Astrocyte of the cerebellum (primary cell): ENCODE data around the gene PADI1.

Source experiments
- DNase-seq: peaks from one replicate; pipeline ENCODE4 v3.0.0-alpha.2; 2011; ENCODE audit warnings: low read depth
- H3K4me3 ChIP-seq: 2 replicates; pipeline ENCODE4 v1.5.1; 2011; ENCODE audit warnings: mild to moderate bottlenecking, low read depth, low read length, moderate library complexity
- in situ Hi-C: cut with HindIII; loops from 2 replicates; pipeline ENCODE4 v1.10.0; 2017; ENCODE audit warnings: low sequenced_read_pairs
- TF ChIP-seq, protein P1 (sequence below): IDR thresholded peaks from 2 replicates; pipeline ENCODE4 v1.5.1; 2012; ENCODE audit warnings: low read length, low read depth, moderate library complexity, mild to moderate bottlenecking; ENCODE audit errors: missing control alignments

Gene PADI1

DNA sequence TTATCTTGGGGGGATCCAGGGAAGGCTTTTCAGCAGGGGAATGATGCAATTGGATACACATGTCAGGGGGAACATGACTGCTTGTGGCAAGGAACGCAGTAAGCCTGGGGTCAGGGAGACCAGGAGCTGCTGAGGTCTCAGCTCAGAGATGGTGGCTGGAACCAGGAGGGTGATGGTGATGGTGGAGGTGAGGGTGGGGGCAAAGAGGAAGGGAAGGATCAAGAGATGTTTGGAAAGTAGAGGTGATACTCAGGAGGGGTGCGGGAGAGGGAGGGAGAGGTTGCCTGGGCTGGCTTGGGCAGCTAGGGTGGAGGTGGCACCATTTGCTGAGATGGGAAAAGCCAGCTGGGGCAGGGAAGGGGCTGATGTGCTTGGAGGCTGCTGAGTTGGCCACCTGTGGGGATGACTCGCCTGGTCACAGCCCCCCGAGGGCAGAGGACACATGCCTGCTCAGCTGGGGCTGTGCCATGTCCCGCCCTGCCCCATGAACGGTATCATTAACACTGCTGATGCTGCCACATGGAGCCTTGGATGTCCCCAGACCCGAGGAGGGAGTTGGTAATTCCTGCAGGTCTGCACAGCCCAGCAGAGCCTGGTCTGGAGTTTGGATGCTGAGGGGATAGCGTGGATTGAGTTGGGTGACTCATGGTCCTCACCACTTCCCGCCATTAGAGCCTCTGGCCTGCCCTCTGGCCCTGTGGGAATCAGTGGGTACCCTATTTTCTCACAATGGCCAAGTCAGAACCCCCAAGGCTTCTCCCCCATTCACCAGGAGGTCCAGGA is 6.3 kb upstream of the PADI1 start:
- TF ChIP-seq, protein P1, sequence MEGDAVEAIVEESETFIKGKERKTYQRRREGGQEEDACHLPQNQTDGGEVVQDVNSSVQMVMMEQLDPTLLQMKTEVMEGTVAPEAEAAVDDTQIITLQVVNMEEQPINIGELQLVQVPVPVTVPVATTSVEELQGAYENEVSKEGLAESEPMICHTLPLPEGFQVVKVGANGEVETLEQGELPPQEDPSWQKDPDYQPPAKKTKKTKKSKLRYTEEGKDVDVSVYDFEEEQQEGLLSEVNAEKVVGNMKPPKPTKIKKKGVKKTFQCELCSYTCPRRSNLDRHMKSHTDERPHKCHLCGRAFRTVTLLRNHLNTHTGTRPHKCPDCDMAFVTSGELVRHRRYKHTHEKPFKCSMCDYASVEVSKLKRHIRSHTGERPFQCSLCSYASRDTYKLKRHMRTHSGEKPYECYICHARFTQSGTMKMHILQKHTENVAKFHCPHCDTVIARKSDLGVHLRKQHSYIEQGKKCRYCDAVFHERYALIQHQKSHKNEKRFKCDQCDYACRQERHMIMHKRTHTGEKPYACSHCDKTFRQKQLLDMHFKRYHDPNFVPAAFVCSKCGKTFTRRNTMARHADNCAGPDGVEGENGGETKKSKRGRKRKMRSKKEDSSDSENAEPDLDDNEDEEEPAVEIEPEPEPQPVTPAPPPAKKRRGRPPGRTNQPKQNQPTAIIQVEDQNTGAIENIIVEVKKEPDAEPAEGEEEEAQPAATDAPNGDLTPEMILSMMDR: no peak
- DNase-seq: no peak
- no peak overlapping the region for H3K4me3 ChIP-seq
- in situ Hi-C loops: no loop called here

DNA sequence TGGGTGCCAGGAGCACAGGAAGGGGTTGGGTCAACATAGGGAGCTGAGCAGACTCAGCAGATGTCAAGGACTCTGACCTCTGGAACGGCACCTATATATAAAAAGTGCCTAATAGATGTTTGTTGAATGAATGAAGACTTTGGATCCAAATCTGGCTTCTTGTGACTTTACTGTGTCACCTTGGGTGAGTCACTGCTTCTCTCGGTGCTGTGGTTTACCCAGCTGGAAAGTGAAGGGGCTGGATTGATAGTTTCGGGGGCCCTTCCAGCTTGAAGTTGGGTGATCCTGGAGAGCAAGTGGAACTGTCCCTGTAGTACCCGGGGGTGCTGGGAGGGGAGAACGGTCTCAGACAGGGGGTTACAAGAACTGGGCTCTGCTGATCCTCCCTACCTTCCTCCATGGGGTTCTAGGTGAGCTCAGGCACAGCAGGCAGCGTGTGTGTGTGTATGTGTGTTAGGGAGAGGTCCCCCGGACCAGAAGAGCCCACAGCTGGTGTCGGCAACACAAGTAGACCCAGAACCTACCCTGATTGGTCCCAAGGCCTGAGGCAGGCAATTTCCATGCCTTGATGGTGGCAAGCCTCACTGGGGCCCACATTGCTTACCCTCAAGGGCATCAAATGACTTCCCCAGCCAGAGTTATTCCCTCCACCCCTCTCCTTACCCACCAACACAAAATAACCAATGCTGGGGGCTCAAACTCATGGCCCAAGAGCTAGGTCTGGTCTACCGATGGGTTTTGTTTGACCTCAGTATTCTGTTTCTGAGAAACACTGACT is 5.5 kb upstream of the PADI1 start:
- no peak overlapping the region for H3K4me3 ChIP-seq
- in situ Hi-C loops: no loop called here
- TF ChIP-seq, protein P1: no peak
- no peak for DNase-seq

DNA sequence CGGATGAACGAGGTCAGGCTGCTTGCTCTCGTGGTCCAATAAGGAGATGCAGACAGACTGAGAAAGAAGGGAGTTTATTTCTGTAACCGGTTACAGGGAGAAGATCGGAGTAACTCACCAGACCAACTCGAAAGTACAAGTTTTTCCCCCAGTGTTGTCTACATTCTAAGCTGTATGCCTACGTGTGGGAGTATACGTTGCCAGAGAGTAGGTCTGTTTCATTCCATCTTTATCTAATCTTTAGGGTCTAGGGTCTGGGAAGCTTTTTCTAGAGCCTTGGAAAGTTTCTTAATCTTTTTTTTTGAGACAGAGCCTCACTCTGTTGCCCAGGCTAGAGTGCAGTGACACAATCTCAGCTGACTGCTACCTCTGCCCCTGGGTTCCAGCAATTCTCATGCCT is 4.7 kb upstream of the PADI1 start:
- no peak for DNase-seq
- TF ChIP-seq, protein P1: no peak
- in situ Hi-C loops: no loop called here
- H3K4me3 ChIP-seq: no peak overlapping the region

DNA sequence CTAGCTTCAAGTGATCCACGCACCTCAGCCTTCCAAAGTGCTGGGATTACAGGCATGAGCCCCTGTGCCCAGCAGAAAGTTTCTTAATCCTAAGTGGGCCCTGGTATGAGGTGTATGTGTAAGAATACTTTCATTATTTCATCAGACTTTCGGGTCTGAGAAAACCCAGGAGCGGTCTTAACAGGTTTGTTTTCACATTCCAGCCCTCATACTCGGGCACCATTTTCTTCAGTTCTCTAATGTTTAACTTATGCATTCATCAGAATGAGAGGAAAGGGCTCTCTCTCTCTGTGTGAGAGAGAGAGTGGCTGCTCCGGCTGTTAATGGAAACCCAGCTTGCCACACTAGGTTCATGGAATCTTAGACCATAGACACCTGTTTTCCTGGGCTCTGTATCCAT is 4.2 kb upstream of the PADI1 start:
- in situ Hi-C loops: no loop called here
- TF ChIP-seq, protein P1: no peak
- no peak overlapping the region for H3K4me3 ChIP-seq
- DNase-seq: no peak

DNA sequence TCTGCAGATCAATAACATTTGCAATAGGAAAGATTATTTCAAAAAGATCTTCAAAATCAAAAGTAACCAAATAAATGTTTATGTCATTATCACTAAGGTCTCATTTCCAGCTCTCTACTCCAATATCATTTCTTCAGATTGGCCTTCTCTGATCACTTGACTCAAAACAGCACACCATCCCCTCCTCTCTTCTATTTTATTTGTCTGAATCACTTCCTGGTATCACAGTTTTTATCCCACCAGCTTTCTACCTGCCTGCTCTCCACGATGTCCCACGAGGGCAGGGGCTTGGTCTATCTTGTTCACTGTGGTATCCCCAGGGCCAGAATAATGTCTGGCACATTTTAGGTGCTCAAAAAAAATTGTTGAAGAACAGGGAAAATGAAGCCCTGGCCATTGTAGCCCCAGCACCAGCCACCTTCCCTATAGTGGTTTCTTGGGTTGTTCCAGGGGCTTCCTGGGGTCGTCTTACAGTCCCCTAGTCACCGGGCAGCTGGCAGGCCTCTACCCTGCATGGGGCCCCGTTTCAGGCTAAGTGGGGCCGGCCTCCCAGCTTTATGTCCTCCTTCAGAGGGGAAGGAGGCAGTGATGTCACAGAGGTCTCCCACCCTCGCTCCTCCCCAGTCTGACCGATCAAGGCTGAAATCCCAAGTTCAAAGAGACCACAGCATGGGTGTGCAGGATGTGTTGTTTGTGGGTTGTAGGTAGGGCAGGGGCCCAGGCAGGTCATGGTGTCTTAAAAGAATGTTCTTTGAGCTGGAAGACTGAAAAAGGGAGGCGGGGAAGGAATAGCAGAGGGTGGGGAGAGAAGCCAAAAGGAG is 3.5 kb upstream of the PADI1 start:
- TF ChIP-seq, protein P1: no peak
- in situ Hi-C loops: no loop called here
- H3K4me3 ChIP-seq: no peak overlapping the region
- DNase-seq: no peak

DNA sequence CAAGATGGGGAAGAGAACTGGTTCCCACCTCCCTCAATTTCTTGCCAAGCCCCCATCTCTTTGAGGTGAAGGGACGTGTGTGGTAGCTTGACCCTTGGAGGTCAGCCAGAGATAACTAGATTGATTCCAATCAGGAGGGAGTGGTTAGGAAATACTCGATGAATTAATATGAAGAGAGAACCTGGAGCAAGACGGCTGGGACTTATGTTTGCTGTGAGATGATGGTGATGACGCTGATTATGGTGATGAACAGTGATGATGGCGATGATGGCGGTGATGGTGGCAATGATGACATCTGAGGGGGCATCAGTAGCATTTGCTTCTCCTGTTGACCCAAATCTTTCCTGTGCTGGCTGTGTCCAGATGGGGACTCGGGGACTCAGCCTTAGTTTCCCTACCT is 724 bp downstream of the PADI1 start:
- no peak overlapping the region for H3K4me3 ChIP-seq
- TF ChIP-seq, protein P1: no peak
- in situ Hi-C loops: no loop called here
- no peak for DNase-seq
